Esophagus mucosa (tissue), 1 donor: ENCODE measurements around the gene ZNF148. TPM values are rescaled to one million over a fixed set of nuclear protein-coding genes. Genes with fewer than 3 reads are reported as not detected.

Experiments used
- ATAC-seq: fragments of 200-7000 bp; cut with Tn5 transposase; one replicate; pipeline ENCODE4 v1.9.1; 2020
- total RNA-seq: library from RNA; stranded (reverse); gene quantifications from one replicate; pipeline ENCODE4 v1.2.4, GENCODE V29; 2023
- donor health status: DM: yes; HTN: yes; CAD: no.

ZNF148 gene
- total RNA-seq, 1 donor from 2014 or later, result 21.2 TPM

DNA sequence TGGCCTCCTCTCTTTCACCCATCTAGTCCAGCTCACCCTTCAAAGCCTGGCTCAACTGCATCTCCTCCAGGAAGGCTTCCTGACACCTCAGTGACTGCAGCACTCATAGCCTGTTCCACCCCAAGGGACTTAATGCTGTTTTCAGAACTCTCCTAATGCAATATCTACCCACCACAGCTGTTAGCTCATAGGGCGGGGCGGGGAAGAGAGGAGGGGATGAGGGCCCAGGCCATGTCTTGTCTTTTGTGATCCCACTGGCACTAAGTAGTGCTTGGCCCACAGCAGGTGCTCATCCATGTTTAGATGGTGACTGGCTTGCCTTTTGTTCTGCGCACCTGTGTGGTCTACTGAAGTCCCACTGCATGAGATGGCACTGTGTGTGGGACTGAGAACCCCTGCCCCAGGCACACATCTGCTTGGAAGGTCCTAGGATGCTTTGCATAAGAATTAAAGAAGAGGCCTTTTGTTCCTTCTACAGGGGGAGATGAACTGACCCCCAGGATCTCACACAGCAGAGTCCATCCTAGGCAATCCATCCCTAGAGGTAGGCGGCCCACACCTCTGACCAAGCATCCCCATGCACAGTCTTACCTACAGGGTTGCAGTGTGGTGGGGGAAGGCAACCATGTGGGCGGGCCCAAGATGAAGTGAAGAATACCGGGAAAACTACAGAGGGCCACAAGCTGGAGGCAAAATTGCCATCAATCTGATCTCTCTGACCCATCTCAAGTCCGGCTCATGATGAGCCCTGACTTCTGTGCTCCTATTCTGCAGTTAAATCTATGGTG is 185.6 kb downstream of the ZNF148 start:
- no peak for ATAC-seq

DNA sequence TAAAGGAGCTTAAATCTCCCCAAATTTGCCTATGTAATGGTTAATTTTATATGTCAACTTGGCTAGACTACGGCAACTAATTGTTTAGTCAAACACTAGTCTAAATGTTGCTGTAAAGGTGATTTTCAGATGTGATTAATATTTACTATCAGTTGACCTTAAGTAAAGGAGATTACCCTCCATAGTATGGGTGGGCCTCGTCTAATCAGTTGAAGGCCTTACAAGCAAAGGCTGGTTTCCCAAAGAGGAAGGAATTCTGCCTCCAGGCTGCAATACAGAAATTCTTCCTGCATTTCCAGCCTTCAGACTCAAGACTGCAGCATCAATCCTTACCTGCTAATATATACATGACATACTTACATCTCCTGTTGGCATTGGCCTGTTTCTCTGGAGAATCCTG is 186.2 kb downstream of the ZNF148 start:
- ATAC-seq, result no peak

DNA sequence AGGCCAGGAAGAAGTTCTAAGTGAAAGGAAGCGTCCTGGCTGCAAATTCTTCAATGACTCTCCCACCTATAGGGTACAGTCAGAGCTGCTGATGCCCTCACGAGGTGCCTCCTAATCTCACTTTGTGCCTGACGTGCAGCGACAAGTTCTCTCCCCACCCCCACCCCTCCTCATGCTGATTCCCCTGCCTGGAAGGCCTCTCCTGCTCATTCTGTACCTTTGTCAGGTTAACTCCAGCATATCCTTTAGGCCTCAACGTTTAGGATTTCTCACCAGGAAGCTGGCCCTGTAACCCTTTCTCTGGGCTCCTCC is 187.6 kb downstream of the ZNF148 start:
- peak; percentile 75 for ATAC-seq

DNA sequence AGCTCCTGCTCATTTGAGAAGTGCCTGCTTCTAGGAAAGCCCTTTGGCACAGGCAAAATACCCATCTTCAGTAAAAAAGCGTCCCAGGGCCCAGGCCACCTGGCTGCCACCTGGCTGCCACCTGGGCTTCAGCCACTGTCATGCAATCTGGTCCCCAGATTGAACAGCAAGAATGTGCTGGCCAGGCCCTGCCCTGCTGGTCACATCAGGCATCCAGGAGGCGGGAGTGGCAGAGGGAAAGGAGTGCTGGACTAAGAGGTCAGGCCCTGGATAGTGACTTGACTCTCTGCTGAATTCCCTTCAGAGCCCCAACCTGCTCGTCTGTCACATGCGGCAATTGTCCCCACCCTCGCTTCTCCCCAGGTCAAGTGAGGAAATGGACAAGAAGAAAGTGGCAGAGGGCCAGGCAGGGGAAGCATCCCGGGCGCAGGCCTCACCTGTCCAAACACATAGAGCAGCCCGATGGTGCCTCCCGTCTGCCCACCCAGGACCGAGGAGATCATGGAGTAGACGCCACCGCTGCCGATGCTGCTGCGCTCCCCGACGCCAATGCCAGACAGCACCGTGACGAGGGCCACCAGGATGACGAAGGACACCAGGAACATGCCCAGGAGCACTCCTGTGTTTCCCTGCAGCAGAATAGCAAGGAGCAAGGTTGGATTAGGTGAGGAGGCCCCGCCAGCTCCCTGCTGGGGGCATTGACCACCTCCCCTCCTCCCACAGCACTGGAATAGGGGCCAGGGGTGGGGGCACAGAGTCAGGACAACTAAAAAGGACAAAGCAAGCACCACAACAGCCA is 188.1 kb downstream of the ZNF148 start:
- no peak for ATAC-seq

DNA sequence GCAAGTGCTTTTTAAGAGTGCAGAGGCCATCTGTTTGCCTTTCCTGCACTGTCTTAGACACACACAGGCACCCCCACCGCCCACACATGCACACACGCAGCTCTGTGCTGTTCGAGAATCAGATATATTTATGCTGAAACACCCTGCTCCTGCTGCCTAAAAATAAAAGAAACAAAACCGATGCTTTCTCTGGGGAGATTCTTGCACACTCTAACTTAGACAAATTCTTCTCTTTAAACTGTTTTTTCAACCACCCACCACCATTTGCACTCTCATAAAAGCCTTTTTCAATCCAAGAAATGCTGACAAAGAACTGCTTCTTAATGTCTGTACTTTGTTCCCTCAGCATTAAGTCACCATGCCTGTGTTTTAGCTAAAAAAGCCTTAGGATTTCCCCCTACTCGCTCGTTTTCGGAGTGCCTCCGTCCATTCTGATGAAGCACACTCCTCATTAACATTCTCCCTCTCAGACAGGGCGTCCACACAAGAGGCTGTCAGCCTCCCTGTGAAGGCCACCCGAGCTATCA is 188.8 kb downstream of the ZNF148 start:
- ATAC-seq, result no peak

DNA sequence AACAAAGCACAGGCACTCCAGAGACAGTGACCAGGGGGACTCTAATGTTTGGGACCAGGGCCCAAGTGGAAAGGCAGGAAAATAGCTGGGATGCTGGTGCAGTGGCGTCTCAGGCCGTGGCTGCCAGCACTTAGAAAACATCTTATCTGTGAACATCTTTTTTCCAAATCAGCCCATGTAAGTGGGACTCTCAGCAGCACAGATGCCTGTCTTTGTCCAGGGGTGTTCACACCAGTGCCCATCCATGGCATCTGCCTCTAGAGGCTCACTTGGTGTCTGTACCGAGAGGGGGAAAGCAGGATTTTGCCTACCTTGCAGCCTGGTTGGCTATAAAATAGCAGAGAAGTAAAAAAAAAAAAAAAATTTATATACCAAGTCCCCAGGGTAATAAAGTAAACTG is 189.3 kb downstream of the ZNF148 start:
- ATAC-seq, result no peak

DNA sequence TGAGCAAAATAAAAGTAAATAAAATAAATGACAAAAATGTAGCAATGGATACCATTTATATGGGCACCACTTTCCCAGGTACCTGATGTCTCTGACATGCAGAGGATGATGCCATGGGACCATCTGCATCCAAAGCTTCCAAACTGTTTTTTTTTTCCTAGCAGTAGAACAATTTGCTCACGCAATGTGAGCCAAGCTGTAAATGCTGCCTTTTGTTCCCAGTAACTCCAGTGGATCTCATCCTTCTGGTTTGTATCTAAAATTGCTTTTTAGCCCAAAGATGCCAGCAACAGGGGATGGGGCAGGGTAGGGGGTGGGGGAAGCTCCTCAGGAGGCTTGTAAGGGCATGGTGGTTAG is 195.3 kb downstream of the ZNF148 start:
- no peak for ATAC-seq

DNA sequence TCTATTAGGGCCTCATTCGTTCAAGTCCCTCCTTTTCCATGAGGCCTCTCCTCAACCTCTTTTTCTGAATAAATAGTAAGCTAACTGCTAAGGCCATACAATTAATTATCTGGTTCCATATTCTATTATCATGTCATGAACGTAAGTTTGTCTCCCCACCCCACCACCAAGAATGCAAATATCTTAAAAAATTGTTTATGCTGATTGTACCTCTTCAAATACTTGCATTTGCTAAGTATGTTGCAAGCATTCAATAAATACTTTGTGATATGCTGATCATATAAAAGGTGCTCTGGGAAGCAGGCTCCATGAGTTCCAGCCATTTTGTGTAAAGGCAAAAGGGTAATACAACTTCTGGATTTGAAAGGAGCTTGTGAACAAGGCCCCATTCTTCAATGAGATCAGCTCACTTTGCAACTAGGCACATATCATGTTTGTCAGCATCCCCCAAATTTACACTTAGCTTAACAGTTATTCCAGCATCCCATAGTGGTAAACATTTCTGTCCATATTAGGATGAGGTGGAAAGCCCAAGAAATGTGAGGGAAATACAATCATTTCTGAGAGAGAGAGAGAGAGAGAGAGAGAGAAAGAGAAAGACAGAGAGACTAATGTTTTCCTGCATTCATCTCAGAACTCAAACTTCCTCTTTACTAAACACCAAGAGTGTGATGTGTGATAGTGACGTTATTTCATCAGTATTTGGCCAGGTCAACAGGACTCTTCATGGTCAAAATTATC is 195.8 kb downstream of the ZNF148 start:
- ATAC-seq, result no peak

DNA sequence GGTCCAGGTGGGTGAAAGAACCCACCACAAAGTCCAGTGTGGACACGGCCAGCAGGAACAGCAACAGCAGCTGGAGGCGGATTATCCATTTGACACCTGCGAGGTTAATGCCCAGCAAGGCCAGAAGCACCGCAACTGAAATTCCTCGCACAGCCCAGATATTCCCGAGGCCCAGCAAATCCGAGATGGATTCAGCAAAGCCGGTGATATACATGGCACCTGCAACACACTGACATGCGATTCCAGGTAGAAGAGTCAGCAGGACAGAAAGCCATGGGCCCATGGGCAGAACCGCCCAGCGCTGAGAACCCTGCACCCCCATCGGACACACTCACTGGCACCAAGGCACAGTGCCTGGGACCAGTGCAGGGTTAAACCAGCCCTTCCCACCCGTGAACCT is 197.4 kb downstream of the ZNF148 start:
- peak; percentile 18 for ATAC-seq

Other genes with a start within 250 kb of the ZNF148 start
- 7.7 TPM for gene SLC12A8, start 162.6 kb downstream of the ZNF148 start, total RNA-seq
- gene SNX4, start 144.9 kb upstream of the ZNF148 start, total RNA-seq, result 20.3 TPM
- gene OSBPL11, start 220.2 kb upstream of the ZNF148 start, total RNA-seq, result 7.9 TPM